ENCODE measurements around the gene LMOD2.
"Not testable (repeated sequence)": the region's sequence is repeated elsewhere in the genome, so short reads cannot be mapped to it uniquely, and the experiment has no call there.

Gene LMOD2

GRCh38 chr7:123655614-123656013, at the start of gene LMOD2:
TSS of gene LMOD2 (plus strand) at chr7:123655866. CDS start at chr7:123655964, 98 bp downstream.
- no peak for DNase-seq (ENCODE audit: low read depth)

- DNase-seq (ENCODE audit: low read depth), result no peak
These were observed 48.2 kb upstream of the LMOD2 start for GRCh38 chr7:123607423-123607975.

GRCh38 chr7:123608991-123609882, 46.4 kb upstream of the LMOD2 start:
- DNase-seq (ENCODE audit: low read depth), result no peak

GRCh38 chr7:123609883-123610239, 45.8 kb upstream of the LMOD2 start:
- no peak for DNase-seq (ENCODE audit: low read depth)

GRCh38 chr7:123612024-123612423, 43.6 kb upstream of the LMOD2 start:
- no peak for DNase-seq (ENCODE audit: low read depth)

GRCh38 chr7:123615344-123615743, 40.3 kb upstream of the LMOD2 start:
- peak; percentile 5 for DNase-seq (ENCODE audit: low read depth)

- no peak for DNase-seq (ENCODE audit: low read depth)
These were observed 39.4 kb upstream of the LMOD2 start for GRCh38 chr7:123616223-123616622.

- no peak for DNase-seq (ENCODE audit: low read depth)
These were observed 34.0 kb upstream of the LMOD2 start for GRCh38 chr7:123621707-123622106.

- DNase-seq (ENCODE audit: low read depth), result no peak
These were observed 32.8 kb upstream of the LMOD2 start for GRCh38 chr7:123622660-123623386.

GRCh38 chr7:123624527-123625183, 31.0 kb upstream of the LMOD2 start:
- DNase-seq (ENCODE audit: low read depth), result no peak

- no peak for DNase-seq (ENCODE audit: low read depth)
These were observed 30.4 kb upstream of the LMOD2 start for GRCh38 chr7:123625254-123625653.

- DNase-seq (ENCODE audit: low read depth), result no peak
These were observed 27.8 kb upstream of the LMOD2 start for GRCh38 chr7:123627851-123628250.

GRCh38 chr7:123628829-123629228, 26.8 kb upstream of the LMOD2 start:
- DNase-seq (ENCODE audit: low read depth), result no peak

GRCh38 chr7:123629281-123629680, 26.4 kb upstream of the LMOD2 start:
- DNase-seq (ENCODE audit: low read depth), result no peak

GRCh38 chr7:123632808-123633207, 22.9 kb upstream of the LMOD2 start:
- DNase-seq (ENCODE audit: low read depth), result no peak

GRCh38 chr7:123633553-123633952, 22.1 kb upstream of the LMOD2 start:
- DNase-seq (ENCODE audit: low read depth), result no peak

GRCh38 chr7:123634011-123634573, 21.6 kb upstream of the LMOD2 start:
- DNase-seq (ENCODE audit: low read depth), result not testable (repeated sequence)

- DNase-seq (ENCODE audit: low read depth), result no peak
These were observed 19.9 kb upstream of the LMOD2 start for GRCh38 chr7:123635551-123636359.

- DNase-seq (ENCODE audit: low read depth), result no peak
These were observed 18.5 kb upstream of the LMOD2 start for GRCh38 chr7:123637203-123637602.

- DNase-seq (ENCODE audit: low read depth), result no peak
These were observed 17.8 kb upstream of the LMOD2 start for GRCh38 chr7:123637878-123638277.

GRCh38 chr7:123639631-123640030, 16.0 kb upstream of the LMOD2 start:
- DNase-seq (ENCODE audit: low read depth), result no peak
